Medulla oblongata (tissue), 1 donor: ENCODE results near the gene ZDHHC14.
A peak's percentile ranks its signal among the peaks of the same experiment; 100 is the strongest.
"Not testable (repeated sequence)": the region's sequence is repeated elsewhere in the genome, so short reads cannot be mapped to it uniquely, and the experiment has no call there.

Experiments used
- DNase-seq: peaks from one replicate; pipeline ENCODE4 v3.0.0-alpha.2; 2015; ENCODE audit errors: extremely low spot score

Gene ZDHHC14

DNA sequence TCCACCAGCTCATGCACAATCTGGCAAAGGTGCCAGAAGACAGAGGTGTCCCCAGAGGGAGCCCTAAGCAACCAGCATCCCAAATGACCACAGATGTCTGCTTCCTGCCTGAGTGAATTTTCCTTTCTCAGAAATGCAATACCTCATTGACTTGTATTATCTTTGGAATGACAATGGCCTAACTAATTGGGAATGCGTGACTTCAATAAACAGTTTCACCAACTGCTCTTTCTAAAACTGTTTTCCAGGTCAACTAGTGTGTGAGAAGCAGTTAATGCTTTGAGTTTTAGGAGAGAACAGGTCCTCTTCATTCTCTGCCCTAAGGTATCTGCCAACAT lies 333.1 kb downstream of the ZDHHC14 start:
- no peak for DNase-seq

DNA sequence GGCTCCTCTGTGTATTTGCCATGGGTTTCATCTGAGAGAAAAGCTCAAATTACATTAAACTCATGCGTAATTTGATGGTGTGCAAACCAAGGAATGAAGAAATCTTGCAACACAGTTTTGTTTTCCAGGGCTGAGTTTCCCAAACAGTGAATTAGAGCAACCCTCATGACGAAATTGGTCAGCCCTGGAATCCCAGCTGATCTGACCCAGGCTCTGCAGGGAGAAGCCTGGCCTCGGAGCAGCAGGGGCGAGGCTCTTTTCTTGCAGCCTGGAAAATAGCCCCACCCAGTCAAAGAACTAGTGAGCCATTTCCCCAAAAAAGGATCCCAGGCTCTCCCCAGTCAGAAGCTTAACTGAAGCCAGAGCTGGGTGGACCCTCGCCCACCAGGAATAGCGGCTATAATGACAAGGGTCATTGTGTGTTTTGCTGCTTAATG lies 334.8 kb downstream of the ZDHHC14 start:
- DNase-seq, result peak; percentile 7

DNA sequence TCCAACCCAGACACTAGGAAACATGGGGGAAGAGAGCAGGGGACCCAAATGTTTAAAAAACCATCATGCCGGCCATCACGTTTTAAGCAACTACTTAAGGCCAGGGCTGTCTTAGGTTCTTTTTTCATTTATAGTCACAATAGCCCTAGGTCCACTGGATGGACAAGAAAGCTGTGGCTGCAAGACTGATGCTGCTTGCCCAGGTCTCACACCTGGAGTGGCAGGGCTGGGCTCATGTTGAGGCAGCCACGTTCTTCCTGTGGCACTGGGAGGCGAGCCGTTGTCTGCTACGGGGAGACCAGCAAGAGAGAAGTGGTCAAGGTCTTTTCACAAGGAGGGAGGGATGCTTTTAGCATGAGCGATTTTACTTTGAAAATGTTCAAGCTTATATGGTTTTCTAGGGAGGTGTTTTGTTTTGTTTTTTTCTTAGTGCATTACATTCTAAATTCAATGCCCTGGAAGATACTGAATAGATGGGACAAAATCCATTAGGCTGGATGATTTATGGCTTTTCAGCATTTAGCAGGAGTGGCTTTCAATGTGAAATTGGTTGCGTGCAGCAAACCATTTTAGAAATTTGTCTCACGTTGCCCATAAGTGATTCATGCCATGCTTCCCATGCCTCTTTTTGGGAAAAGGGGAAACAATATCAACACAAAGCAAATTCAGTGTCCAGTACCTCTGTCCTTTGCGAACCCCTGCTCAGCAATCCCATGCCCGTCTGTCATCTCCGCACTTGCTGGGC lies 335.4 kb downstream of the ZDHHC14 start:
- DNase-seq, result no peak

DNA sequence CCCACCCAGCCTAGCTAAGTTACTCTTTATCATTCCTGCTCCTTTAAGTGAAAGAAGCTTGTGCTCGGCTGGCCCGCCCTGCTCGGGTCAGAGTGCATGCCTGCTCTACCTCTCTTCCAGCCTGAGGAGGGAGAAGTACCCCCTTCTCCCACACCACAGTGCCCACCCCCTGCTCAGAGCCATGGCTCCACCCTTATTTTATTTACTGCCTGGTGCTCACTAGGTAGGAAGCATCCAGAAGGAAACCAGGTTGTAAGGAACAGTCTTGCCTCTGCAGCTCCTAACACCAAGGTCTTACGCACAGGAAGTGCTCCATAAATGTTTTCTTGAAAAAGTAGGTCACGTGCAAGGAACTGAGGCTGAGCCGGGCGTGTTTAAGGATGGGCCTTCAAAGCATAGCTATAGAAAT lies 336.4 kb downstream of the ZDHHC14 start:
- no peak for DNase-seq

DNA sequence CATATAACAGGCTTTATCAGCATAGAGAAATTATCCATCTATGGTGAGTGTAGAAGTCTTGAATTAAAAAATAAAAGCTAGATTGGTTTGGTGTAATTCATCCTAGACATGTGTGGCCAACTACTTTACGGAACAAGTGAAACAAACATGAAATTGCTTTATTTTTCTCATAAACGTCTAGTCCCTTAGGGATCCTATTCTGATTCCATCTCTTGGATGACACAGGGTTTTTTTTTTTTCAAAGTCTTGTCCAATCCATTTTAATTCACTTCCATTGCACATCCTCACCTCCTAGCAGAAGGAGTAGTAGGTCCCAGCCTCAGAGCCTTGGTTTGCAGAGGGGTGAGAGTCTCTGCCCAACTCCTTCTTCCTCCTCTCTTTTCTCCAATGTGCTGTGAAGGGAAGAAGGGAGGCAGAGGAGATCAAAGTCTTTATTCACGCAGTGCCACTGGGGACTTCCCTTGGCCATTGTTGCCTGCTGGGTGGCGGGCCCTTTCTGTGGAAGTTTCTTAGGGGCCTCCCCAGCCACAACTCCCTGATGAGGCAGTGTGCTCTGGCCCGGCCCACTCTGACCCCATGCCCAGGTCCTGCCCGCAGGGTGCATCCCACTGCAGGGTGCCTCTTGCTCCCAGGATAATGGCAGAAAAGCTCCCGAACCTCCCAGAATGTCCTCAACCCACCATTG lies 337.7 kb downstream of the ZDHHC14 start:
- DNase-seq, result no peak

DNA sequence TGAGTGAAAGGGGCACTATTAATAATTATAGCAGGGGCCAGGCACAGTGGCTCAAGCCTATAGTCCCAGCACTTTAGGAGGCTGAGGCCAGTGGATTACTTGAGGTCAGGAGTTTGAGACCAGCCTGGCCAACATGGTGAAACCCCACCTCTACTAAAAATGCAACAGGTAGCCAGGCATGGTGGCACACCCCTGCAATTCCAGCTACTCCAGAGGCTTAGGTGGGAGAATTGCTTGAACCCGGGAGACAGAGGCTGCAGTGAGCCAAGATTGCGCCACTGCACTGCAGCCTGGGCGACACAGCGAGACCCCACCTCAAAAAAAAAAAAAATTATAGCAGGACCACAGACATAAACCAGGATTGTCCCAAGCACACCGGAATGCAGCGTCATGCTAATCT lies 340.0 kb downstream of the ZDHHC14 start:
- not testable (repeated sequence) for DNase-seq

DNA sequence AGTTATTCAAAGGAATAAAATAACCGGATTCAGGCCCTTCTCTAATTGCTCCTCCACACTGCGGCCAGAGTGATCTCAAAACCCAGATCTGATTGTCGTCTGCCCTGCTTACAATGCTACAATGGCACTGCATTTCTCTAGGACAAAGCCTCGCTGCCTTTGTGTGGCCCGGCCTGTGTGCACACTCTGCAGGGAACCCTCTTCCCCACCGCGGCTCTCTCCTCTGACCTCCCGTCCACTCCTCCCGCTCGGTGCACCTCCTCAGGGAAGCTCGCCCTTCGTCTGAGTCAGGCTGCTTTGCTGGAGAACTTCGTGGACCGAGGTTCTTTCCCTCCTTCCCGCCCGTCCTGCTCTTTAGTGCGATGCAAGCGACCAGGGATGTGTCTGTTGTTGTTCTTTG lies 340.4 kb downstream of the ZDHHC14 start:
- DNase-seq, result no peak

DNA sequence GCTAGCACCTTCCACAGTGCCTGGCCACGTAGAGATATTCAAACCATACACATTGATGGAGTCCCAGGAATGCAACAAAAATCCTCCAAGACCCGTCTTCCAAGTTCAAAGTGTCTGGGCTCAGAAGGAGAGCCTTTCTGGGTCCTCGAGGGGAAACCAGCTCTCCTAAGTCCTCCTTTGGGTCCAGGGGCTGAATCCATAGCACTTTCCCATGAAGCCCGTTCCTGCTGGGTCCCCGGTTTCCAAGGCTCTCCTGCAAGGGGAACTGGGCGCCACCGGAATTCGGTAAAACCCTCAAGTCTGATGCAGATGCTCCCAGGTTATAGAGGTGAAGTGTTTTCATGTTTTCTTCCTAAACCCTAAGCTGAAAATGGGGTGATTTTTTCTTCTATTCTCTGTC lies 340.8 kb downstream of the ZDHHC14 start:
- DNase-seq, result no peak

DNA sequence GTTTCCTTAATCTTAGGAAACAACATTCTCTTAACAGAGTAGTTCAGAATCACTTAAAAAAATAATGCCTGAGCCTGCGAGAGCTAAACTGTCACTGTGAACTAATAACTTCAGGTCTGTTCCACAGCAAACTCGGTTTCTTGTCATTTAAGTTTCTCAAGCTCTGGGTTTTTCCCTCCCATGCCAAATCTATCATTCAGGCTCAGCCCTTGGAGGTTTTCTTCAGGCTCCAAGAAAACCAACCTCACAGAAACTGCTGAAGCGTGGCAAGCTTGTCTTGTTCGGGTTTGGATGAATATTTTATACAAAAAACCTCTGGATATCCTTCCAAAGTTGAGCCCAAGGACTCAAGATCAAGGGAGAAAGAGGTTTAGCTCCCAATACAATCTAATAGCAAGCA lies 342.4 kb downstream of the ZDHHC14 start:
- DNase-seq, result peak; percentile 21

DNA sequence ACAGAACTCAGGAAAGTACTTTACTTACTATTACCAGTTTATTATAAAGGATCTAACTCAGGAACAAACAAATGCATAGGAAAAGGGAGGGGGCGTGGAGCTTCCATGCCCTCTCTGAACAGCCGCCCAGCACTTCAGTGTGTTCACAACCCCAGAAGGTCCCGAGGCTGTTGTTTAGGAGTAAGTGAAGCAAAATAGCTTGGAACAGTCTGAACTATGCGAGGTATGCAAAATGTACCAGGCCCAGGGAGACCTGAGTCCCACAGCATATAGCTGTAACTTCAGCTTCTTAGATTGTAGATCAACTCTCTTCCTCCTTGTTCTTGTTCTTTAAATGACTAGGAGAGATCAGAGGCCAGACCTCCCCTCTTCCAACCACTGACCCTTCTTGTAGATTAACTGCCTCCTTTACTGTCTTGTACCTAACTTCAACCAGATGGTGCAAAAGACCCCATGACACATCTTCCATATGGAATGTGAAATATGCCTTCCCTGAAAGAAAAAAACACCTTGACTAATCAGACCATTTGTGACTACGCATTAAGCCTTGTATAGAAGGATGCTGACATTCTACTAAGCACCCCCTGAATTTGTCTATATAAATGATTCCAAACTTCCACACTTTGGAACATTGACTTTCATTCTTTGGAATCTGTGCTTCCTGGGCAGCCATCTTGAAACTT lies 343.3 kb downstream of the ZDHHC14 start:
- DNase-seq, result no peak

DNA sequence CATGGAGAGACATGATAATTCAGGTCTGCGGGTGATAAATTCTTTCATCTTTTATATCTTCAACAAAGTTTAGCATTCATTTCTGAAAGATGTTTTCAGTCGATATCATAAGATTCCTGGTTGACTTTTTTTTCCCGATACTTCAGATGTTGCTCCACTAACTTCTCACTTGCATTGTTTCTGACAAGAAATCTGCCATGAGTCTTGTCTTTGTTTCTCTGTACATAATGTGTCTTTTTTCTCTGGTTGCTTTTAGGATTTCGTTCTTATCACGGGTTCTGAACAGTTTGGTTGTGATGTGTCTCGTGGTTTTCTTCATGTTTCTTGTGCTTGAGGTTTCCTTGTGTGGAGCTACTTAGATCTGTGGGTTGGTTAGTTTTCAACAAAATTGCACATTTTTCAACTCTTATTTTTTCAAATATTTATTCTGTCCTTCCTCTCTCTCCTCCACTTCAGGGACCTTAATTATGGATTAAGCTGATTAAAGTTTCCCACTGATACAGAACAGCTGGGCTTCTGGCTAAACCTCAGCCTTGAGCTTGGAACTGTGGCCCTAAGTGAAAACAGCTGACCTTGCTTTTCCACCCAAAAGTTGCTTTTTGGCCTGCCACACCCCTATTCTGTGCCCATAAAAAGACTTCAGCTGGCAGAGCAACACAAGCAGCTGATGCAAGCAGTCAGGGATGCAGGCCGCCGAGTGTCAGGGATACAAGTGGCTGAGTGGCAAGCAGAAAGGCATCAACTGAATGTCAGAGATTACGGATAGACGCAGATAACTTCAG lies 344.2 kb downstream of the ZDHHC14 start:
- no peak for DNase-seq

DNA sequence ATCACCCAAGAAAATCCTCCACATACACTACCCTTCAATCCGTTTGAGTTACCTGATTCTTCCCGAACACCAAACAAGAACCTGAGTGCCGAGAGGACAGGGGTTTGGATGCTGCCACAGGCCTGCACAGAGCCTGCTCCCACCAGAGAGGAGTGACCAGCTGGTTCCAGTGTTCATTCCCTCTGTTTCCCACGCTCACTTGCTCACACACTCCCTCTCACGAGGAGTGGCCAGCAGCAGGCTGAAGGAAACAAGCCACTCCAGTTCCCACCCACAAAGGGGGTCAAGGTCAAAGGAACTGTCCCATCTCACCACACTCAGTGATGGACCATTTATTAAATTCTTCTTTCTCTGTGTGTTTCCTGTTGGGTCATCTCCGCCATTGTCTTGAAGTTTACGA lies 344.8 kb downstream of the ZDHHC14 start:
- no peak for DNase-seq

DNA sequence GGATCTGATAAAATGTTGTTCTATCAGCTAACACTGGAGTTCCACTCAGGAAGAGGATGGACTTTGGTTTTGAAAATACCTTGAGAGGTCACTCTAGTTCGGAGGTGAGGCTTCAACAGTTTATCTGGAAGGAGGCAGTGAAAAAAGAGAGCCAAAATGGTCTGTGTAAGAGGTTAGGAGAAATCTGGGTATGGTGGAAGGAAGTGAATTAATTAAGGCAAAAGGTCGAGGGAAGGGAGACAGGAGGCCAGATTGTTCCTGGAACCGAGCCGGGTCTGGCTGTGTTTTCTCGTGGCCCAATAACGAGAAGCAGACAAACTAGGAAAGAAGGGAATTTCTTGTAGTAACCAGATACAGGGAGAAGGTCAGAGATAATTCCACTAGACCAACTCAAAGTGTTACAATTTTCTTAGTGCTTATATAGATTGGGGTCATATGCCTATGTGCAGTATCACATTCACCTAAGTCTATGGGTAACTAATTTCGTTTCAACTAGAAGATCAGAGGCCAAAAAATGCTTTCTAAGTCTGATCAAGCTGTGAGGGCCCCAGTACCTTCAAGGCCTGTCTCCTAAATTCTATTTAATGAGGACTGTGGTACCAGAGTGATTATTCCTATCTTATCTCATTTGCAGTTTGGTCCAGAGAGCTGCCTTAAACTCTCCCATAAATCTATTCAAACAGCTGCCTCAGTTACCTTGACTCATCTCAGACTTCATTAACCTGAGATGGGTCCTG lies 346.1 kb downstream of the ZDHHC14 start:
- no peak for DNase-seq
